ENCODE results near the gene SNAP29. TPM values are rescaled to one million over a fixed set of nuclear protein-coding genes. Genes with fewer than 3 reads are reported as not detected.
A peak's percentile ranks its signal among the peaks of the same experiment; 100 is the strongest.

Gene SNAP29
- total RNA-seq, 4 donors from 2014 or later, result 13.2 to 21.5 (median 18.3) TPM

DNA sequence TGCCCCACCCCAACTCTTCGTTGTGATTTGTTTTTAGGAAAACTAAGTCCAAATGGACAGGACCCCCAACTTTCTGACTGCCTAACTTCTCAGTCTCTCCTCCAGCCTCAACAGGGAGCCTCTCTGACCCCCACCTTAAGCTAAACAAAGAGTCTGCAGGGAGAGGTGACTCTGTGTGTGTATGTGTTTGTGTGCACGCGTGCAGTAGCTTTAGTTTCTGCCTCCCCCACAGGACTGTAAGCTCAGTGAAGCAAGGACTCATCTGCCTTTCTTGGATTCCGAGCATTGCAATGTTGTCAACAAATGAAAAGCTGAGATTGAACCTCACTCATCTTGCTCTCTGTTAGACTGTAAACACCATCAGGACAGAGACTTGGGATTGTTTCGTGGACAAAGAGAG lies 7.9 kb downstream of the SNAP29 start:
- DNase-seq, result no peak
- Histone ChIP-seq H3K36me3 (peaks cover 0 to 16% (median 0%) of the 10 kb centered on the region in 3 donors), H3K4me3 (no peak overlapping the region), H3K4me1 (peaks cover 0 to 26% (median 0%) of the 10 kb centered on the region in 4 donors), H3K9me3 (no peaks in the 10 kb centered on the region), H3K27ac (peak overlapping the region; percentile 38 to 78 (median 50)), H3K27me3 (no peaks in the 10 kb centered on the region)
- TF ChIP-seq, protein P1, sequence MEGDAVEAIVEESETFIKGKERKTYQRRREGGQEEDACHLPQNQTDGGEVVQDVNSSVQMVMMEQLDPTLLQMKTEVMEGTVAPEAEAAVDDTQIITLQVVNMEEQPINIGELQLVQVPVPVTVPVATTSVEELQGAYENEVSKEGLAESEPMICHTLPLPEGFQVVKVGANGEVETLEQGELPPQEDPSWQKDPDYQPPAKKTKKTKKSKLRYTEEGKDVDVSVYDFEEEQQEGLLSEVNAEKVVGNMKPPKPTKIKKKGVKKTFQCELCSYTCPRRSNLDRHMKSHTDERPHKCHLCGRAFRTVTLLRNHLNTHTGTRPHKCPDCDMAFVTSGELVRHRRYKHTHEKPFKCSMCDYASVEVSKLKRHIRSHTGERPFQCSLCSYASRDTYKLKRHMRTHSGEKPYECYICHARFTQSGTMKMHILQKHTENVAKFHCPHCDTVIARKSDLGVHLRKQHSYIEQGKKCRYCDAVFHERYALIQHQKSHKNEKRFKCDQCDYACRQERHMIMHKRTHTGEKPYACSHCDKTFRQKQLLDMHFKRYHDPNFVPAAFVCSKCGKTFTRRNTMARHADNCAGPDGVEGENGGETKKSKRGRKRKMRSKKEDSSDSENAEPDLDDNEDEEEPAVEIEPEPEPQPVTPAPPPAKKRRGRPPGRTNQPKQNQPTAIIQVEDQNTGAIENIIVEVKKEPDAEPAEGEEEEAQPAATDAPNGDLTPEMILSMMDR (IDR thresholded peaks at IDR 0.05), result no peak
- TF ChIP-seq POLR2A (IDR thresholded peaks at IDR 0.05), result no peak

DNA sequence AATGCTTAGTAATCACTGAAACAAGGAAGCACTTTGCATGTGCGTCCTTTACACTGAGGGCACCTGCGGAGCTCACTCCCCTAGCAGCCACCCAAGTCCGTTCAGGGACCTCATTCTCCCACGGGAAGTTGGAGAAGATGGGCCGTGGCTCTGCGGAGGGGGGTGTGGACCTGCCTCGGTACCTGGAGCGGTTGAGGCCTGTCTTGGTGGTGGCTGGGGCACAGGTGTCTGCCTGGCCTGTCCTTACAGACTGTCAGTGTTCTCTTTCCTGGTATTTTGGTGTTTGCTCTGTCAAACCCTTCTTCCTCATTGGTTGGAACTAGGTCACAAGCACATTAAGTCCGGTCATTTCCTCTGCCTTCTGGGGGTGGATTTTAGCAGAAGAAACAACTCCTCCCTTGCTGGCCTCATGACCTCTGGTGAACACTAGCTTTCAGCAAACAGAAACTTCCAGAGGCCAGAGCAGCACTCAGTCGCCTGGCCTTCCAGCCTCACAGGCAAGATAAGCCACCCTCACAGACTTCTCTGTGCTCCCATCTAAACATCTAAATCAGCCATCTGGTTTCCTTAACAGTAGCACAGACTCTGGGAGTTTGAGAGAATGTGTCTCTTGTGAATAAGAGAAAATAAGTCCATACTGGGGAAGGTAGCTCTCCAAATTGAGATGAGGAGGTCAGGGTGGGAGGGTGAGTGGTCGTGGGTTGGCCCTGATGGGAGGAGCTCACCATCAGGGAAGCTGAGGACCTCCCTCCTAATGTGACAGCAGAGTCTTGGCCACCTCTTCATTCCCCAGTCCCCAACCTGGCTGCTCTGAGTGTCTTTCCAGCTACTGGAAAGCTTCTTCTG lies 8.6 kb downstream of the SNAP29 start:
- Histone ChIP-seq H3K4me1 (peaks cover 0 to 26% (median 0%) of the 10 kb centered on the region in 4 donors), H3K27ac (peak overlapping the region; percentile 27 to 78 (median 50)), H3K4me3 (peak overlapping the region in 1 of 4 donors; percentile 11), H3K36me3 (peaks cover 0 to 18% (median 0%) of the 10 kb centered on the region in 3 donors), H3K9me3 (no peaks in the 10 kb centered on the region), H3K27me3 (no peaks in the 10 kb centered on the region)
- DNase-seq, result peak in 2 of 3 donors; percentile 54
- no peak for TF ChIP-seq POLR2A (IDR thresholded peaks at IDR 0.05)

DNA sequence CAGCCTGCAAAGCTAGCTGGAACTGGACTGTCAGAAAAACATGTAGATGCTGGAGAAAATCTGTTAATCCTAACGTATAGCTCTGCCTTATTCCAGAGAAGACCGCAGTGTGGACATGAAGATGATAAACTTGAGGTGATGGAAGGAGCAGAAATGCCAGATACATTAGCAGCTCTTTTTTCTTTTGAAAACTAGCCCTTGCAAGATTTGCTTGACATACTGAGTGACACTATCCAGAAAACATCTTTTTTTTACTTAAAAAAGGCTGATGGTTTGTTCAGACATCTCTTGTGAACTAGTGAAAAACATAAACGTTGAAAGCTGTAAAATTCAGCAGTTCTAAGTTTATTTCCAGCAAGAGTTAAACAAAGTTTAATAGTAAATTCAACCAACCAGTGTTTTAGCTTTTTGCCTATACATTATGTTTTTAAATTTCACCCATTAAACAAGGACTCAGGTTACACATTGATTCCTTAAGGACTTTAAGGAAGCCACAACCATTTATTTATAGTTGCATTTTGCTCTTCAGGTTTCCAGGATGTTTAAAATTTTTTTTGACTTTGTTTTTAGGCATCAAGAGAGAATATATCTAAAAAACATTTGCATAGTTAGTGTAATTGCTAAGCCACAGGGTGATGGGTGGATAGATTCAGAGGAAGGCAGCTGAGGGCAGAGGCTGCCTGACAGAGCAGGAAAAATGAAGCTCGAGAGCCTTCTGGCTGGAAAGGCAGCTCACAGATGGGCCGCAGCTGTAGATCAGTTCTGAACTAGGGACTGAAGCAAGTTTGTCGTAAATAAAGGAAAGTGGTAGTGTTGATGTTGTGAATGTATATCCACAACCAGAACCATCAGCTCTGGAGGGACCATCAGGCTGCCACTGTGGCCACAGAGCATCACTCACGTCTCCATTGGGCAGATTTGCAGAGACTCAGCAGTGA lies 9.5 kb downstream of the SNAP29 start:
- H3K36me3 ChIP-seq, result peaks cover 0 to 25% (median 0%) of the 10 kb centered on the region in 3 donors
- no peaks in the 10 kb centered on the region for H3K27me3 ChIP-seq
- TF ChIP-seq POLR2A (IDR thresholded peaks at IDR 0.05), result no peak
- TF ChIP-seq, protein P1 (IDR thresholded peaks at IDR 0.05), result no peak
- H3K9me3 ChIP-seq, result no peaks in the 10 kb centered on the region
- peak overlapping the region in 3 of 4 donors; percentile 43 to 78 (median 58) for H3K27ac ChIP-seq
- H3K4me1 ChIP-seq, result peaks cover 0 to 26% (median 0%) of the 10 kb centered on the region in 4 donors
- no peak for DNase-seq
- no peak overlapping the region for H3K4me3 ChIP-seq

DNA sequence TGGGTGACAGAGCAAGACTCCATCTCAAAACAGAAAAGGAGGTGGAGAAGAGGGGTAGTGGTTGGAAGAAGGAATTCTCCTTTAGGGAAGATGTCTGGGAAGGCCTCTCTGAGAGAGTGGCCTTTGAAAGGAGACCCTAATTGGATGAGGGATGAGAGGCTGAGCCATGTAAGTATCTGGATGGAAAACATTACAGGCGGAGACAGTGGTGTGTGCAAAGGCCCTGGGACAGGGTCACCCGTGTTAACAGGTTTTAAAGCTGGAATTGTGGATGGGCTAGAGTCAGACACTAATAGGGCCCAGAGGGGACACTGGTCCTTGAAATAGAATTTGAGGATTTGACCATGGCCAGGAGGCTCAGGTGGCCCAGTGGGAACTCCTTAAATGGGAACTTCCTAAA lies 10.4 kb downstream of the SNAP29 start:
- TF ChIP-seq POLR2A (IDR thresholded peaks at IDR 0.05), result no peak
- TF ChIP-seq, protein P1 (IDR thresholded peaks at IDR 0.05), result no peak
- Histone ChIP-seq H3K4me1 (peaks cover 0 to 26% (median 0%) of the 10 kb centered on the region in 4 donors), H3K4me3 (no peak overlapping the region), H3K9me3 (no peaks in the 10 kb centered on the region), H3K27ac (peak overlapping the region in 1 of 4 donors; percentile 7), H3K27me3 (no peaks in the 10 kb centered on the region), H3K36me3 (peaks cover 0 to 30% (median 0%) of the 10 kb centered on the region in 3 donors)
- DNase-seq, result no peak

DNA sequence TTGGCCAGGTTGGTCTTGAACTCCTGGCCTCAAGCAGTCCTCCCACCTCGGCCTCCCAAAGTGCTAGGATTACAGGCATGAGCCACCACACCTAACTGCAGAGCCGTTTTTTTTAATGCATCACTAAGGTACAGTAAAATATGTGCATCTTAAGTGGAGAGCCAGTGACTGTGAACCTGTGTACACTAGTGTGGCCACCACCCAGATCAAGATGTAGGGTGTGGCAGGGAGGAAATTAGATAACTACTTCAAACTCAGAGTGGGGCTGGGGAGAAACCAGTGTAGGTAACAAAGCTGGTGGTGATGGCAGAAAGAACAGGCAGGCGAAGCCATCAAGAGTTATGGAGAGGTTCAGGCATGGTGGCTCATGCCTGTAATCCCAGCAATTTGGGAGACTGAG lies 14.4 kb downstream of the SNAP29 start:
- no peak for DNase-seq
- no peak overlapping the region for H3K27ac ChIP-seq
- peaks cover 0 to 52% (median 0%) of the 10 kb centered on the region in 3 donors for H3K36me3 ChIP-seq
- no peak for TF ChIP-seq POLR2A (IDR thresholded peaks at IDR 0.05)
- TF ChIP-seq, protein P1 (IDR thresholded peaks at IDR 0.05), result no peak
- no peaks in the 10 kb centered on the region for H3K9me3 ChIP-seq
- no peaks in the 10 kb centered on the region for H3K4me1 ChIP-seq
- H3K27me3 ChIP-seq, result no peaks in the 10 kb centered on the region
- no peak overlapping the region for H3K4me3 ChIP-seq
